Spleen (tissue), 11 donors: Measurements from ENCODE around the gene TPK1. TPM values are rescaled to one million over a fixed set of nuclear protein-coding genes. Genes with fewer than 3 reads are reported as not detected.

ENCODE experiments used
- DNase-seq: peaks from one replicate; pipeline ENCODE4 v3.0.0-alpha.2; 2020
- H3K27ac ChIP-seq, 8 donors: fragments of 200-600 bp; sonication (generic) in 7 of 8; 1 replicate in 4 of 8; 2 replicates in 4 of 8; pipeline versions ENCODE4 v1.5.0 to v1.8.0; 2016 to 2021; ENCODE audit warnings: inconsistent platforms in 4 of 8, mild to moderate bottlenecking in 4 of 8, moderate library complexity in 1 of 8
- H3K27me3 ChIP-seq, 7 donors: fragments of 200-600 bp; sonication (generic) in 6 of 7; replicated peaks in 1 of 7; 1 replicate in 4 of 7; 2 replicates in 3 of 7; pipeline versions ENCODE4 v1.5.0 to v1.8.0; 2016 to 2021; ENCODE audit warnings: inconsistent platforms in 3 of 7, mild to moderate bottlenecking in 1 of 7
- H3K36me3 ChIP-seq, 6 donors: fragments of 200-600 bp; sonication (generic) in 5 of 6; 1 replicate in 4 of 6; 2 replicates in 2 of 6; pipeline versions ENCODE4 v1.5.0 to v1.8.0; 2016 to 2021; ENCODE audit warnings: inconsistent platforms in 2 of 6
- H3K4me1 ChIP-seq, 6 donors: fragments of 200-600 bp; sonication (generic) in 5 of 6; 1 replicate in 3 of 6; 2 replicates in 3 of 6; pipeline versions ENCODE4 v1.5.0 to v1.8.0; 2016 to 2021; ENCODE audit warnings: inconsistent platforms in 3 of 6
- H3K4me3 ChIP-seq, 8 donors: fragments of 200-600 bp; sonication (generic) in 7 of 8; 1 replicate in 4 of 8; 2 replicates in 4 of 8; pipeline versions ENCODE4 v1.5.0 to v1.8.0; 2016 to 2021; ENCODE audit warnings: inconsistent platforms in 4 of 8, mild to moderate bottlenecking in 4 of 8, moderate library complexity in 2 of 8
- H3K9me3 ChIP-seq, 8 donors: fragments of 200-600 bp; sonication (generic) in 7 of 8; 1 replicate in 4 of 8; 2 replicates in 4 of 8; pipeline versions ENCODE4 v1.5.0 to v1.8.0; 2016 to 2021; ENCODE audit warnings: inconsistent platforms in 4 of 8
- CTCF ChIP-seq, 11 experiments: fragments of 200-600 bp in 7 of 11; fragments of 450-650 bp in 4 of 11; sonication (generic) in 4 of 11; IDR thresholded peaks in 8 of 11; conservative IDR thresholded peaks in 3 of 11; 1 replicate in 7 of 11; 2 replicates in 4 of 11; pipeline versions ENCODE4 v1.4.0 to v1.8.0; 2016 to 2021; ENCODE audit warnings: antibody characterized with exemption in 11 of 11, inconsistent platforms in 4 of 11, mild to moderate bottlenecking in 1 of 11
- POLR2A ChIP-seq, 3 donors: fragments of 450-650 bp; IDR thresholded peaks; one replicate each; pipeline ENCODE4 v1.5.1; 2017; ENCODE audit warnings: antibody characterized with exemption in 3 of 3, mild to moderate bottlenecking in 1 of 3
- POLR2AphosphoS5 ChIP-seq, 3 donors: sonication (generic); formaldehyde crosslinking; IDR thresholded peaks; one replicate each; pipeline ENCODE4 v1.5.1; 2017; ENCODE audit warnings: antibody characterized with exemption in 3 of 3
- WGBS, 5 donors: extraction: QIAGEN DNeasy Blood & Tissue Kit in 3 of 5; methylation state at CpG; one replicate each; pipeline versions ENCODE4 v1.1.5 to v1.1.7; 2013 to 2018; 5-methylcytosine and 5-hydroxymethylcytosine counted together
- intact Hi-C: fragments of 100-400 bp; cut with DNase I; formaldehyde crosslinking; loops from one replicate; pipeline ENCODE4 v1.15.0; 2023; ENCODE audit warnings: low total_unique reads
- polyA plus RNA-seq, 3 donors: library from polyadenylated mRNA; stranded (reverse); fragments of 200-250 nt; gene quantifications; one replicate each; pipeline ENCODE4 v1.2.1, GENCODE V29; 2013
- total RNA-seq, 7 donors: library from RNA; depleted of rRNA in 3 of 7; stranded (reverse); fragments of >200 nt in 3 of 7; fragmentation: NEBNext Ultra II Directional in 4 of 7; extraction: Animal tissue kit (Norgen Biotek cat#: 25700) in 4 of 7; gene quantifications; one replicate each; pipeline versions ENCODE4 v1.1.0 to v1.2.1, GENCODE V29; 2016 to 2021
- donor health status: healthy with polysubstance abuse.
- donor health status: DM: no; HTN: no; CAD: no; lungs with moderate emphysema.
- donor health status: DM: no; HTN: no; CAD: no.
- donor health status: Bipolar disorder and iron deficiency.
- donor health status: healthy.
- donor health status: DM: no; HTN: no; CAD: no.
- donor health status: DM: yes; HTN: yes; CAD: no.

The TPK1 gene
- total and polyA plus RNA-seq, 10 donors: 8.9 to 30.2 (median 17.8) TPM

- Histone ChIP-seq H3K9me3 (peaks cover 0 to 10% (median 6%) of the 10 kb centered on the region in 8 donors), H3K27ac (no peak overlapping the region), H3K27me3 (no peaks in the 10 kb centered on the region), H3K4me3 (no peak overlapping the region), H3K4me1 (no peaks in the 10 kb centered on the region), H3K36me3 (no peaks in the 10 kb centered on the region)
- 76 to 87% (median 78%) methylated on average over 3 of the region's 3 CpGs for WGBS, 5 donors
- TF ChIP-seq CTCF (IDR thresholded peaks at IDR 0.05 in 8 of 11, conservative IDR thresholded peaks at IDR 0.05 in 3 of 11) (no peak), POLR2AphosphoS5 (IDR thresholded peaks at IDR 0.05) (no peak), POLR2A (IDR thresholded peaks at IDR 0.05) (no peak)
- DNase-seq: no peak
- intact Hi-C loops: no loop called here
Measured at GRCh38 chr7:144487901-144488300, 348.0 kb downstream of the TPK1 start.

- H3K4me1 ChIP-seq: no peaks in the 10 kb centered on the region
- intact Hi-C loops: no loop called here
- TF ChIP-seq CTCF (IDR thresholded peaks at IDR 0.05 in 8 of 11, conservative IDR thresholded peaks at IDR 0.05 in 3 of 11) (no peak), POLR2AphosphoS5 (IDR thresholded peaks at IDR 0.05) (no peak), POLR2A (IDR thresholded peaks at IDR 0.05) (no peak)
- H3K27me3 ChIP-seq: no peaks in the 10 kb centered on the region
- H3K4me3 ChIP-seq: no peak overlapping the region
- WGBS, 5 donors: 88 to 97% (median 90%) methylated on average over 2 of the region's 2 CpGs
- no peak overlapping the region for H3K27ac ChIP-seq
- no peak for DNase-seq
- peaks cover 0 to 10% (median 6%) of the 10 kb centered on the region in 8 donors for H3K9me3 ChIP-seq
- no peaks in the 10 kb centered on the region for H3K36me3 ChIP-seq
Measured at GRCh38 chr7:144484445-144484844, 351.4 kb downstream of the TPK1 start.

- TF ChIP-seq CTCF (IDR thresholded peaks at IDR 0.05 in 8 of 11, conservative IDR thresholded peaks at IDR 0.05 in 3 of 11) (no peak), POLR2A (IDR thresholded peaks at IDR 0.05) (no peak), POLR2AphosphoS5 (IDR thresholded peaks at IDR 0.05) (no peak)
- WGBS, 5 donors: 61 to 83% (median 70%) methylated on average over 1 of the region's 1 CpG
- Histone ChIP-seq H3K9me3 (peaks cover 0 to 10% (median 6%) of the 10 kb centered on the region in 8 donors), H3K4me3 (no peak overlapping the region), H3K27ac (peak overlapping the region in 3 of 8 donors; percentile 5 to 32 (median 22)), H3K4me1 (no peaks in the 10 kb centered on the region), H3K36me3 (no peaks in the 10 kb centered on the region), H3K27me3 (no peaks in the 10 kb centered on the region)
- intact Hi-C loops: no loop called here
- no peak for DNase-seq
Measured at GRCh38 chr7:144483189-144483588, 352.7 kb downstream of the TPK1 start.

GRCh38 chr7:144481833-144482232 is 354.0 kb downstream of the TPK1 start:
- intact Hi-C loops: no loop called here
- WGBS, 5 donors: 53 to 63% (median 57%) methylated on average over 3 of the region's 3 CpGs
- no peak for DNase-seq
- Histone ChIP-seq H3K9me3 (peaks cover 0 to 10% (median 6%) of the 10 kb centered on the region in 8 donors), H3K4me3 (no peak overlapping the region), H3K4me1 (no peaks in the 10 kb centered on the region), H3K27me3 (no peaks in the 10 kb centered on the region), H3K36me3 (no peaks in the 10 kb centered on the region), H3K27ac (peak overlapping the region in 3 of 8 donors; percentile 22 to 32 (median 25))
- no peak for TF ChIP-seq POLR2A (IDR thresholded peaks at IDR 0.05)
- TF ChIP-seq POLR2AphosphoS5 (IDR thresholded peaks at IDR 0.05): no peak
- TF ChIP-seq CTCF (IDR thresholded peaks at IDR 0.05 in 8 of 11, conservative IDR thresholded peaks at IDR 0.05 in 3 of 11): no peak
